Naive B cell (primary cell): Measurements from ENCODE around the gene SLC9A5. TPM values are rescaled to one million over a fixed set of nuclear protein-coding genes. Genes with fewer than 3 reads are reported as not detected.

Experiments used
- ATAC-seq, 2 donors: fragments of 150-1000 bp; cut with Tn5 transposase; 2 replicates each; pipeline ENCODE4 v1.10.0; 2021; ENCODE audit warnings: low read depth in 2 of 2, mild to moderate bottlenecking in 2 of 2, moderate library complexity in 2 of 2
- DNase-seq: peaks from one replicate; pipeline ENCODE4 v3.0.0; 2022
- H3K27ac Mint-ChIP-seq, 6 donors: one replicate each; pipeline ENCODE4 v1.8.0; 2020 to 2022; ENCODE audit warnings: mild to moderate bottlenecking in 6 of 6, mixed read lengths in 6 of 6, moderate library complexity in 5 of 6, inconsistent platforms in 2 of 6
- H3K27me3 Mint-ChIP-seq, 3 donors: one replicate each; pipeline ENCODE4 v1.8.0; 2021 to 2022; ENCODE audit warnings: mixed read lengths in 3 of 3, mild to moderate bottlenecking in 1 of 3
- H3K36me3 Mint-ChIP-seq, 2 donors: one replicate each; pipeline ENCODE4 v1.8.0; 2020 to 2022; ENCODE audit warnings: mixed read lengths in 2 of 2, inconsistent platforms in 1 of 2, mild to moderate bottlenecking in 1 of 2
- H3K4me1 Mint-ChIP-seq, 3 donors: one replicate each; pipeline ENCODE4 v1.8.0; 2020 to 2022; ENCODE audit warnings: mixed read lengths in 3 of 3, inconsistent platforms in 1 of 3, mild to moderate bottlenecking in 1 of 3, moderate library complexity in 1 of 3
- H3K4me3 Mint-ChIP-seq, 8 donors: one replicate each; pipeline ENCODE4 v1.8.0; 2020 to 2022; ENCODE audit warnings: mild to moderate bottlenecking in 8 of 8, mixed read lengths in 8 of 8, moderate library complexity in 8 of 8, inconsistent platforms in 2 of 8
- H3K9me3 Mint-ChIP-seq, 7 donors: one replicate each; pipeline ENCODE4 v1.8.0; 2020 to 2022; ENCODE audit warnings: mixed read lengths in 7 of 7, mild to moderate bottlenecking in 5 of 7, inconsistent platforms in 2 of 7, moderate library complexity in 1 of 7
- polyA plus RNA-seq, 6 donors: library from polyadenylated mRNA; unstranded; fragments of 300-500 nt; fragmentation: Illumina TruSeq; gene quantifications; one replicate each; pipeline ENCODE4 v1.2.3, GENCODE V29; 2021; ENCODE audit warnings: low read depth in 6 of 6

SLC9A5 gene
- polyA plus RNA-seq, 6 donors from 2014 or later: 0.08 to 0.14 (median 0.10) TPM; not detected in 2

DNA sequence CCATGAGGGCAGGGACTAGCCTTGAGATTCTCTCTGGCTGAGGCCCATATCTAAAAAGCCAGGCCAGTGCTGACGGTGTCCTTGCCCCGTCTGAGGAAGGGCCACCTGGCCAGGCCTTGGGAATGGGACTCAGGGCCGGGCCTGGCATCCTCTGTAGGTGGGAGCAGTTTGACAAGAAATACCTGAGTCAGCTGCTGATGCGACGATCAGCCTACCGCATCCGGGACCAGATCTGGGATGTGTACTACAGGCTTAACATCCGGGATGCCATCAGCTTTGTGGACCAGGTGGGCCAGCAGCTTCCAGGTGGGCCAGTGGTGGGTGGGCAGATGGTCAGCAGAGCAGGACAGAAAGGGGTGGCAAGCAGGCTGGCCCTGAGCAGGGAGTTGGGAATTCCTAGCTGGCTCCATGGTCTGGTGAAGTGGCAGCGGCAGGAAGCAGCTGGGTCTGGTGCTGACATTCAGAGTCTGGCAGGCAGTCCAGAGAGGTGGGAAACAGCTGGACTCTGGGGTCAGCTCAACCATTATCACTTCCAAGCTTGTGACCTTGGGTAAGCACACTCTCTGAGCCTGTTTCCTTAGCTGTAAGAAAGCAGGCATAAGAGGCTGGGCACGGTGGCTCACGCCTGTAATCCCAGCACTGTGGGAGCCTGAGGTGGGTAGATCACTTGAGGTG is 9.5 kb downstream of the SLC9A5 start:
- no peak for DNase-seq
- ATAC-seq: no peak

DNA sequence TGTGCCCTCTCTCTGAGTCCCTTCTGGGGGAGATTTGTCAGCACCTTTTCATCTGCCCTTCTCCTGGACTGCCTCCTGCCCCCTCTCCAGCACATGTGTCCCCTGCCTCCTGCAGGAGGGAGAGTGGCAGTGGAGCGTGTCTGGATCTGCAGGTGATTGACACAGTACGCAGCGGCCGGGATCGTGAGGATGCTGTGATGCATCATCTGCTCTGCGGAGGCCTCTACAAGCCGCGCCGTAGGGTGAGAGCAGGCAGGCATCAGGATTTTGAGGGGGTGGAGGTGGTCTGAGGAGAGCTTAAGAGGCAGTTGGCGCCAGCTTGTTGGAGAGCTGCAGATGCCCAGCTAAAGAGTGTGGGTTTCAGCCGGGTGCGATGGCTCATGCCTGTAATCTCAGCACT is 10.9 kb downstream of the SLC9A5 start:
- no peaks in the 10 kb centered on the region for H3K36me3 Mint-ChIP-seq
- H3K4me3 Mint-ChIP-seq: no peak overlapping the region
- H3K9me3 Mint-ChIP-seq: no peaks in the 10 kb centered on the region
- H3K4me1 Mint-ChIP-seq: peaks cover 0 to 4% (median 0%) of the 10 kb centered on the region in 3 donors
- no peak overlapping the region for H3K27ac Mint-ChIP-seq
- peaks cover 10 to 43% (median 34%) of the 10 kb centered on the region in 3 donors for H3K27me3 Mint-ChIP-seq
- DNase-seq (no peak), ATAC-seq (no peak)

More for the DNA sequence above, 9.5 kb downstream of the SLC9A5 start:
- Mint-ChIP-seq H3K36me3 (no peaks in the 10 kb centered on the region), H3K27me3 (peaks cover 10 to 33% (median 32%) of the 10 kb centered on the region in 3 donors), H3K4me1 (peaks cover 0 to 4% (median 0%) of the 10 kb centered on the region in 3 donors), H3K4me3 (no peak overlapping the region), H3K27ac (no peak overlapping the region), H3K9me3 (no peaks in the 10 kb centered on the region)

DNA sequence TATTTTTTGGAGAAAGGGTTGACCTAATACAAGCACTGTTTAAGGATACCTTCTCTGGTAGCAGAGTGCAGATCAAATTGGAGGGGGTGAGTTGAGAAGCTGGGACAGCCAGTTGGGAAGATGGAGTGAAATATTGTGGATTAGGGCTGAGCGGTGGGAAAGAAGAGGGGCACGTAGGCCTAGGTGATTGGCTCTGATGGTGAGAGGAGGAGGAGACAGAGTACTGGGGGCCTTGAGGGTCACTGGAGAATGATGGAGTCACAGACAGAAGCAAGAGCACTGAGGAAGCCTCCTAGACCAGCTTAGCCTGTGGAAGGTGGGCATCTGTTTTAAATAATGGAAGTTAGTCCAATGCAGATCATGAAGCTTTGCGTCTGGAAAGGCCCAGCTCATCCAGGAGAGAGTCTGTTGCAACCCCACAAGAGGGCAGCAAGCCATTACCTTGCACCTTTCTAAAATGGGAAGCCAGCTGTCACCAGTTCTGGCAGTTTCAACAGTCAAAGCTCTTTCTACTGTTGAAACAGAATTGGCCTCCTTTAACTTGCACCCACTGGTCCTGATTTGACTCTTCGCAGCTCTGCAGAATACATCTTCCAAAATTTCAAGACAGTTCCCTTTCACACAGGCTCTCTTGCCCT is 11.8 kb downstream of the SLC9A5 start:
- DNase-seq (peak; percentile 14), ATAC-seq (peak; percentile 53 to 68)
- peaks cover 0 to 4% (median 0%) of the 10 kb centered on the region in 3 donors for H3K4me1 Mint-ChIP-seq

DNA sequence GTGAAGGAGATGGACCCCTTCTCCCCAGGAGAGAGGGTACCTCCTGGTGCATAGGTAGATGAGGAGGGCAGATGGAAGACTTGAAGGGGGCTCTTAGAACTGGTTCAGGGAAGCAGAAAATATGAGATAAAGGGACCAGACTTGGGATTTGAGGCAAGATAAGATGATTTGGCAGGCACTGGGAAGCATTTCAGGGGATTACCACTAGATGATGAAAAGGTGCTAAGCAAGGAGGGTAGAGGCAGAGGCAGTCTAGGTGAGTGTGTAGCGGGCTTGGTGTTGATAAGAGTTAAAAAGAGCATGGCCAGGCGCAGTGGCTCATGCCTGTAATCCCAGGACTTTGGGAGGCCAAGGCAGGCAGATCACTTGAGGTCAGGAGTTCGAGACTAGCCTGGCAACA is 14.4 kb downstream of the SLC9A5 start:
- no peak overlapping the region for H3K27ac Mint-ChIP-seq
- H3K4me3 Mint-ChIP-seq: no peak overlapping the region
- no peaks in the 10 kb centered on the region for H3K9me3 Mint-ChIP-seq
- DNase-seq: no peak
- peaks cover 0 to 4% (median 0%) of the 10 kb centered on the region in 3 donors for H3K4me1 Mint-ChIP-seq
- ATAC-seq: no peak
- no peaks in the 10 kb centered on the region for H3K36me3 Mint-ChIP-seq
- peaks cover 0 to 23% (median 16%) of the 10 kb centered on the region in 3 donors for H3K27me3 Mint-ChIP-seq

More for the DNA sequence above, 11.8 kb downstream of the SLC9A5 start:
- Mint-ChIP-seq H3K4me3 (peak overlapping the region in 1 of 8 donors; percentile 3), H3K9me3 (no peaks in the 10 kb centered on the region), H3K27me3 (peaks cover 10 to 43% (median 29%) of the 10 kb centered on the region in 3 donors), H3K27ac (peak overlapping the region in 4 of 6 donors; percentile 26 to 59 (median 37)), H3K36me3 (no peaks in the 10 kb centered on the region)

DNA sequence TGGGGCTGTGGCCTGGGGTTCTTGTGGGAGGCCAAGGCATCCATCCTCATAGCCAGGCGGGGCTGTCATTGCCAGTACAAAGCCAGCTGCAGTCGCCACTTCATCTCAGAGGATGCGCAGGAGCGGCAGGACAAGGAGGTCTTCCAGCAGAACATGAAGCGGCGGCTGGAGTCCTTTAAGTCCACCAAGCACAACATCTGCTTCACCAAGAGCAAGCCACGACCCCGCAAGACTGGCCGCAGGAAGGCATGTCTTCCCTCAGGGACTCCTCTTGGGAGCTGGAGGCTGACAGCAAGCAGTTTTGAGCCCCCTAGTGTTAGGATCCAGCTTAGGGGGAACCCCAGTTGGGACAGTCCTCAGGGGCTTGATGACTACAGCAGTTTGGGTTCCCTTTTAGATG is 15.5 kb downstream of the SLC9A5 start:
- H3K4me1 Mint-ChIP-seq: peaks cover 0 to 4% (median 0%) of the 10 kb centered on the region in 3 donors
- no peak for ATAC-seq
- H3K27me3 Mint-ChIP-seq: peaks cover 0 to 23% (median 16%) of the 10 kb centered on the region in 3 donors
- DNase-seq: no peak
- no peak overlapping the region for H3K4me3 Mint-ChIP-seq
- H3K9me3 Mint-ChIP-seq: no peaks in the 10 kb centered on the region
- no peak overlapping the region for H3K27ac Mint-ChIP-seq
- H3K36me3 Mint-ChIP-seq: no peaks in the 10 kb centered on the region

DNA sequence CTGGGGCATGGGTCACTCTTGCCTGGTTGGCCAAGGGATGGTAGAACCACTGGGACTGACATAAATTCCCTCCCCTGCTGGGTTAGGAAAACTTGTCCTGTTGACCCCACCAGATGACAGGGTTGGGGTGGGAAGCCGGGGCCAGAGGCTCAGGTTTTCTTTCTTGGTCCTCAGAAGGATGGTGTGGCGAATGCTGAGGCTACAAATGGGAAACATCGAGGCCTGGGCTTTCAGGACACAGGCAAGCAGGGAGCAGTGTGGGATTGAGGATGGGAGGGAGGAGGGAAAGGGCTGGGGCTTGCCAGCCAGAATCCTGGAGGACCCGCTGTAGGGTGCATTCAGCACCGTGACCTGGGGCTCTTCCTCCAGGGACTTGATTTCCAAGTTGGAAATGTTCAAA is 16.1 kb downstream of the SLC9A5 start:
- H3K4me1 Mint-ChIP-seq: peaks cover 0 to 4% (median 0%) of the 10 kb centered on the region in 3 donors
- H3K27me3 Mint-ChIP-seq: peaks cover 0 to 23% (median 16%) of the 10 kb centered on the region in 3 donors
- no peak overlapping the region for H3K27ac Mint-ChIP-seq
- DNase-seq (no peak), ATAC-seq (no peak)
- H3K36me3 Mint-ChIP-seq: no peaks in the 10 kb centered on the region
- no peak overlapping the region for H3K4me3 Mint-ChIP-seq
- no peaks in the 10 kb centered on the region for H3K9me3 Mint-ChIP-seq

DNA sequence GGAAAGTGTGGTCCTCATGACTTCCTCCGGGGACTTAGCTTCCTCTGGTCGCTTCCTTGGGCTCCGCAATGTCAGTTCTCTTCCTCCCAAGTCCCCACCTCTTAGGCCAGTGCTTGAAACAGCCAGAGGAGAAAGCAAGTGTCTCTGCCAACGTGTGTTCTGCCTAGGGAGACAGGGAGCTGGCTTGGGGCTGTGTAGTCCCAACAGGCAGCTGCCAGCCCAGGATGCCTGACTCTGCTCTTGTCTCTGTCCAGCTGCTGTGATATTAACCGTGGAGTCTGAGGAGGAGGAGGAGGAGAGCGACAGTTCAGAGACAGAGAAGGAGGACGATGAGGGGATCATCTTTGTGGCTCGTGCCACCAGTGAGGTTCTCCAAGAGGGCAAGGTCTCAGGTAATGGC is 17.1 kb downstream of the SLC9A5 start:
- Mint-ChIP-seq H3K4me1 (no peaks in the 10 kb centered on the region), H3K9me3 (no peaks in the 10 kb centered on the region), H3K27me3 (peaks cover 0 to 23% (median 16%) of the 10 kb centered on the region in 3 donors), H3K36me3 (no peaks in the 10 kb centered on the region), H3K27ac (no peak overlapping the region), H3K4me3 (no peak overlapping the region)
- DNase-seq (no peak), ATAC-seq (no peak)

DNA sequence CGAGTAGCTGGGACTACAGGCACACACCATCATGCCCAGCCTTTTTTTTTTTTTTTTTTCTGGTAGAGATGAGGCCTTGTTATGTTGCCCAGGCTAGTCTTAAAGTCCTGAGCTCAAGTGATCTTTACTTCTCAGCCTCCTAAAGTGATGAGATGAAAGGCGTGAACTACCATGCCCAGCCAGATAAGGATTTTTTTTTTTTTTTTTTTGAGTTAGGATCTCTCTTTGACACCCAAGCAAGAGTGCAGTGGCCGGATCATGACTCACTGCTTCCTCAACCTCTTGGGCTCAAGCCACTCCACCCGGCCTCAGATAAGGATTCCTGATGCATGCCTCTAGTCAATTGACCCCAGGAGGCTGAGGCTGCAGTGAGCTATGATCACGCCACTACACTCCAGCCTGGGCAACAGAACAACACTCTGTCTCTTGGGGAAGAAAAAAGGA is 19.4 kb downstream of the SLC9A5 start:
- DNase-seq (no peak), ATAC-seq (no peak)
- Mint-ChIP-seq H3K27me3 (peaks cover 0 to 11% (median 10%) of the 10 kb centered on the region in 3 donors), H3K9me3 (no peaks in the 10 kb centered on the region), H3K27ac (no peak overlapping the region), H3K4me3 (no peak overlapping the region), H3K4me1 (no peaks in the 10 kb centered on the region), H3K36me3 (no peaks in the 10 kb centered on the region)

DNA sequence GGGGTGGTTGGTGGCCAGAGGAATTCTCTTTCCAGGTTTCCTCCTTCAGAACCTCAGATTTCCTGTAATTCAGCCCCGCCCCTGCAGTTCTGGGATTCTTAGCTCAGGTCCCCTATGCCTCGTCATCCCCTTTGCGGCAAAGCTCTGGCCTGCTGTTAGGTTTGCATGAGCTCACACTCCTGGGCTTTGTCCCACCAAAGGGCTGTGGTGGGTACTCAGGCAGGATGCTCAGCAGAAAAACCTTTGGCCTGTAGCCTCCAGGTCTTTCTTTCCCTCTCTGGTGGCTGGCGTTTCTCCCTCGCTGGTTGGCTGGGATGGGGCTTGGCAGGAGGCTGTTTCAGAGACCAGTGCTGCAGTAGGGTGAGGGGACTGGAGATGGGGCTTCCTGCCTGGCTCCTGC is 21.0 kb downstream of the SLC9A5 start:
- H3K4me1 Mint-ChIP-seq: no peaks in the 10 kb centered on the region
- no peak for ATAC-seq
- no peak for DNase-seq
- no peaks in the 10 kb centered on the region for H3K9me3 Mint-ChIP-seq
- H3K36me3 Mint-ChIP-seq: no peaks in the 10 kb centered on the region
- H3K27me3 Mint-ChIP-seq: peaks cover 0 to 5% (median 0%) of the 10 kb centered on the region in 3 donors
- no peak overlapping the region for H3K27ac Mint-ChIP-seq
- no peak overlapping the region for H3K4me3 Mint-ChIP-seq

DNA sequence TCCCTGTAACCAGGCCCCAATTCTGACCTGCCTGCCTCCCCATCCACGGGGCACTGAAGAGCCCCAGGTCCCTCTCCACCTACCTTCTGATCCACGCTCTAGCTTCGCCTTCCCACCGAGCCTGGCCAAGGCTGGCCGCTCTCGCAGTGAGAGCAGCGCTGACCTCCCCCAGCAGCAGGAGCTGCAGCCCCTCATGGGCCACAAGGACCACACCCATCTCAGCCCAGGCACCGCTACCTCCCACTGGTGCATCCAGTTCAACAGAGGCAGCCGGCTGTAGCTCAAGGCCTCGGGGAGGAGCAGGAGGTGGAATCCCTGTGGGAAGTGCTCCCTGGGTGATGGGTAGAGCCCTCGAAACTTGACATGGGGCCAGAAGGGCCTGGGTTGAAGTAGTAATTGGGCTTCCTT is 22.2 kb downstream of the SLC9A5 start:
- no peak for ATAC-seq
- no peak overlapping the region for H3K27ac Mint-ChIP-seq
- peaks cover 0 to 1% (median 0%) of the 10 kb centered on the region in 3 donors for H3K27me3 Mint-ChIP-seq
- no peak for DNase-seq
- H3K4me1 Mint-ChIP-seq: no peaks in the 10 kb centered on the region
- no peaks in the 10 kb centered on the region for H3K9me3 Mint-ChIP-seq
- no peak overlapping the region for H3K4me3 Mint-ChIP-seq
- H3K36me3 Mint-ChIP-seq: no peaks in the 10 kb centered on the region

DNA sequence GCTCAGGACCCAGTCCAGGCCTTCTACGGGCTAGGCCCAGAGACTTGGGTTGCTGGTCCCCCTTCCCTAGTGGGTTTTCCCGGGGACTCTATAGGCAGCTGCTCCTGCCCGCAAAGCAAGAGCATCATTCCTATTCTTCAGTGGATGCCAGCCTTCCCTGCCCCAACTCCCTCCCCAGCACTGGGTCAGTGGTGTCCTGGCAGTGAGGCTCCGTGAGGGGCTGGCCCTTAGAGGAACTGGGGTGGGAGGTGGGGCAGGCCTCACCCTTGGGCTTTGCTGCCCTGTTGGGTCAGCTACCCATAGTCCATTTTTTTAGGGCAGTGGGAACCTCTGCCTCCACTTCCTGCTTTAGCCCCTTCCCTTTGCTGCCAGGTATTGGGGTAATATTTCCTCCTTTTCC is 22.7 kb downstream of the SLC9A5 start:
- Mint-ChIP-seq H3K27ac (no peak overlapping the region), H3K36me3 (peaks cover 0 to 3% of the 10 kb centered on the region in 2 donors), H3K27me3 (no peaks in the 10 kb centered on the region), H3K4me1 (peaks cover 0 to 2% (median 0%) of the 10 kb centered on the region in 3 donors), H3K9me3 (no peaks in the 10 kb centered on the region), H3K4me3 (no peak overlapping the region)
- ATAC-seq (no peak), DNase-seq (no peak)

DNA sequence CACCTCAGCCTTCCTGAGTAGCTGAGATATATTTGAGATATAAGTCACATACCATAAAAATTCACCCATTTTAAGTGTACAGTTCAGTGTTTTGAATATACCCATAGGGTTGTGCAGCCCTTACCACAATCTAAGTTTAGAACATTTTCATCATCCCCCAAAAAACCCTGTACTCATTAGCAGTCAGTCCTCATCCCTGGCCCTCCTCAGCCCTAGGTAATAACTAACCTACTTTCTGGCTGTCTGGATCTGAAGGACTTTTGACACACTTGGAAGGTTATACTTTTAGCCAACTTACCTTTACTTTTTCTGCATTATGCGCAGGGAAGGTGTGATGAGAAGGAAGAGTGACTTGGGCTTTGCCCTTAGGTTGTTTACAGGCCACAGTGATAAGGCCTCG is 26.5 kb downstream of the SLC9A5 start:
- Mint-ChIP-seq H3K27ac (no peak overlapping the region), H3K4me1 (peaks cover 9 to 14% (median 10%) of the 10 kb centered on the region in 3 donors), H3K9me3 (no peaks in the 10 kb centered on the region), H3K27me3 (no peaks in the 10 kb centered on the region), H3K36me3 (peaks cover 0 to 7% of the 10 kb centered on the region in 2 donors), H3K4me3 (peak overlapping the region in 1 of 8 donors; percentile 38)
- ATAC-seq (no peak), DNase-seq (no peak)

DNA sequence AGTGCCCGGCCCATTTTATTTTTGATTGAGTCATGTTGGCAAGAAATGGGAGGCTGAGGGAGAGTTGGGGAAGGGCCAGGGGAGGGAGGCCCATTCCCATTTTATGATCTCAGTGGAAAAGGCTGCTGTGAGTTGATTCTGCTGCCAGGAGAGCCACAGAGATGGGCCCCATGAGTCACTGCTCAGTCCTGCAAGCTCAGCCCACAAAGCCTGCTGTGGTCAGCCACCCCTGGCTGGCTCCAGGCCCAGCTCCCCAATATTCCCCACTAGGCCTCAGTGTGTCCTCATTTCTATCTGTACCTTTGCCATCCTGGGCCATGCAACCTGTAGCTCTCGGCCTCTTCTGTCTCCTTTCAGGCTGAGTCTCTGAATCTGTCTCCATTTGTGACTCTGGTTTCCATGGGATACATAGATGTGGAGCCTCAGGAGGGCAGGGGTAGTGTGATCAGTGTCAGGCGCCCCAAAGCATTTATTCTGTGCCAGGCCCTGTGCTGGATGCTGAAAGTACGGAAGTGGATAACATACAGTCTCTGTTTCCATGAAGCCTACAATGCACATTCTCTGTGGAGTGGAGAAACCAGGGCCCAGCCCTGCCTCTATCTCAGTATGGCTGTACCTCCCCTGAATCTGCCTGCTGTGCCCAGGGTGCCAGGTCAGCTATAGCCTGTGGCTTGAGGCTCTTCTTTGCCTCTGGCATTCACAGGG is 28.7 kb downstream of the SLC9A5 start:
- no peak for ATAC-seq
- no peak for DNase-seq
- H3K9me3 Mint-ChIP-seq: no peaks in the 10 kb centered on the region
- peaks cover 0 to 7% of the 10 kb centered on the region in 2 donors for H3K36me3 Mint-ChIP-seq
- H3K4me3 Mint-ChIP-seq: peak overlapping the region in 7 of 8 donors; percentile 12 to 79 (median 47)
- H3K27me3 Mint-ChIP-seq: no peaks in the 10 kb centered on the region
- H3K27ac Mint-ChIP-seq: no peak overlapping the region
- peaks cover 9 to 14% (median 10%) of the 10 kb centered on the region in 3 donors for H3K4me1 Mint-ChIP-seq
